H9 (cell line): ENCODE data around the gene NUDT9. TPM values are rescaled to one million over a fixed set of nuclear protein-coding genes. Genes with fewer than 3 reads are reported as not detected.
"Not testable (repeated sequence)": the region's sequence is repeated elsewhere in the genome, so short reads cannot be mapped to it uniquely, and the experiment has no call there.

Source experiments
- DNase-seq: peaks from one replicate; pipeline ENCODE4 v3.0.0-alpha.2; 2017
- H2AFZ ChIP-seq: one replicate; pipeline ENCODE4 v1.6.1; 2013; ENCODE audit warnings: mild to moderate bottlenecking, low read length, control low read depth, moderate library complexity
- H2AK5ac ChIP-seq: 2 replicates; pipeline ENCODE4 v1.6.1; 2013; ENCODE audit warnings: low read length, control low read depth, mixed read lengths; ENCODE audit not compliant: insufficient read length
- H2BK120ac ChIP-seq: one replicate; pipeline ENCODE4 v1.6.1; 2013; ENCODE audit warnings: low read depth, mild to moderate bottlenecking, low read length, control low read depth, inconsistent platforms; ENCODE audit not compliant: poor library complexity, severe bottlenecking
- H2BK12ac ChIP-seq: 2 replicates; pipeline ENCODE4 v1.6.1; 2013; ENCODE audit warnings: low read length, control low read depth, mixed read lengths, low read depth; ENCODE audit not compliant: insufficient read length
- H2BK15ac ChIP-seq: 2 replicates; pipeline ENCODE4 v1.6.1; 2013; ENCODE audit warnings: low read depth, low read length, control low read depth
- H2BK20ac ChIP-seq: one replicate; pipeline ENCODE4 v1.6.1; 2013; ENCODE audit warnings: low read depth, mild to moderate bottlenecking, low read length, control low read depth, inconsistent platforms; ENCODE audit not compliant: poor library complexity, severe bottlenecking
- H2BK5ac ChIP-seq: 2 replicates; pipeline ENCODE4 v1.6.1; 2013; ENCODE audit warnings: low read length, control low read depth, mixed read lengths; ENCODE audit not compliant: insufficient read length
- H3K14ac ChIP-seq: 2 replicates; pipeline ENCODE4 v1.6.1; 2013; ENCODE audit warnings: low read length, control low read depth; ENCODE audit not compliant: insufficient read depth
- H3K18ac ChIP-seq: 2 replicates; pipeline ENCODE4 v1.6.1; 2013; ENCODE audit warnings: low read depth, mild to moderate bottlenecking, mixed read lengths, low read length, control low read depth; ENCODE audit not compliant: insufficient read length
- H3K23ac ChIP-seq: 2 replicates; pipeline ENCODE4 v1.6.1; 2013; ENCODE audit warnings: low read length, control low read depth, mixed read lengths, low read depth; ENCODE audit not compliant: insufficient read length
- H3K23me2 ChIP-seq: 2 replicates; pipeline ENCODE4 v1.6.1; 2013; ENCODE audit warnings: low read depth, mild to moderate bottlenecking, mixed read lengths, low read length, control low read depth; ENCODE audit not compliant: insufficient read length, poor library complexity, severe bottlenecking
- H3K27ac ChIP-seq: 2 replicates; pipeline ENCODE4 v1.5.1; 2013; ENCODE audit warnings: low read length, control low read depth, mixed read lengths, low read depth; ENCODE audit not compliant: insufficient read length
- H3K27me3 ChIP-seq: 2 replicates; pipeline ENCODE4 v1.6.1; 2013; ENCODE audit warnings: low read length, control low read depth, inconsistent platforms; ENCODE audit not compliant: insufficient read depth
- H3K4ac ChIP-seq: 2 replicates; pipeline ENCODE4 v1.6.1; 2013; ENCODE audit warnings: low read depth, mild to moderate bottlenecking, control low read depth, inconsistent platforms, low read length, moderate library complexity
- H3K4me1 ChIP-seq: 2 replicates; pipeline ENCODE4 v1.6.1; 2013; ENCODE audit warnings: low read length, control low read depth, inconsistent platforms; ENCODE audit not compliant: insufficient read depth
- H3K4me2 ChIP-seq: 2 replicates; pipeline ENCODE4 v1.6.1; 2013; ENCODE audit warnings: low read length, control low read depth, mixed read lengths; ENCODE audit not compliant: insufficient read length, insufficient read depth
- H3K56ac ChIP-seq: 2 replicates; pipeline ENCODE4 v1.6.1; 2013; ENCODE audit warnings: low read depth, mild to moderate bottlenecking, mixed read lengths, low read length, control low read depth; ENCODE audit not compliant: insufficient read length
- H3K79me1 ChIP-seq: 2 replicates; pipeline ENCODE4 v1.6.1; 2013; ENCODE audit warnings: low read depth, mild to moderate bottlenecking, moderate library complexity, low read length, control low read depth, inconsistent platforms; ENCODE audit not compliant: insufficient read depth, poor library complexity, severe bottlenecking
- H3K79me2 ChIP-seq: 2 replicates; pipeline ENCODE4 v1.6.1; 2013; ENCODE audit warnings: low read length, control low read depth, inconsistent platforms; ENCODE audit not compliant: insufficient read depth
- H3K9ac ChIP-seq: 2 replicates; pipeline ENCODE4 v1.6.1; 2013; ENCODE audit warnings: low read length, control low read depth, mixed read lengths; ENCODE audit not compliant: insufficient read length; ENCODE audit errors: extremely low read depth
- H3K9me3 ChIP-seq: one replicate; pipeline ENCODE4 v1.6.1; 2013; ENCODE audit warnings: low read depth, low read length, inconsistent platforms; ENCODE audit not compliant: control insufficient read depth
- H3T11ph ChIP-seq: one replicate; pipeline ENCODE4 v1.6.1; 2013; ENCODE audit warnings: mild to moderate bottlenecking, low read length, control low read depth, inconsistent platforms
- H4K20me1 ChIP-seq: one replicate; pipeline ENCODE4 v1.6.1; 2013; ENCODE audit not compliant: control insufficient read depth, insufficient read length, insufficient read depth
- H4K5ac ChIP-seq: 2 replicates; pipeline ENCODE4 v1.6.1; 2013; ENCODE audit warnings: low read depth, mild to moderate bottlenecking, mixed read lengths, low read length, control low read depth; ENCODE audit not compliant: insufficient read length
- H4K8ac ChIP-seq: replicated peaks from 2 replicates; pipeline ENCODE4 v1.6.1; 2013; ENCODE audit warnings: low read length, control low read depth, mixed read lengths, low read depth; ENCODE audit not compliant: insufficient read length
- H4K91ac ChIP-seq: 2 replicates; pipeline ENCODE4 v1.6.1; 2013; ENCODE audit warnings: low read depth, mild to moderate bottlenecking, moderate library complexity, mixed read lengths, low read length, control low read depth; ENCODE audit not compliant: insufficient read length
- H3K27ac Mint-ChIP-seq, 3 experiments: 2 replicates in 2 of 3; 3 replicates in 1 of 3; pipeline ENCODE4 v1.8.0; 2020 to 2021; ENCODE audit warnings: mixed read lengths in 3 of 3, mild to moderate bottlenecking in 1 of 3, moderate library complexity in 1 of 3
- H3K27me3 Mint-ChIP-seq: 2 replicates; pipeline ENCODE4 v1.8.0; 2021; ENCODE audit warnings: low read depth, mild to moderate bottlenecking, moderate library complexity, mixed read lengths
- H3K36me3 Mint-ChIP-seq, 3 experiments: 2 replicates in 2 of 3; 3 replicates in 1 of 3; pipeline ENCODE4 v1.8.0; 2020 to 2021; ENCODE audit warnings: low read depth in 3 of 3, mixed read lengths in 3 of 3; ENCODE audit not compliant: insufficient read depth in 1 of 3
- H3K4me1 Mint-ChIP-seq, 2 experiments: 2 replicates each; pipeline ENCODE4 v1.8.0; 2020; ENCODE audit warnings: mixed read lengths in 2 of 2
- H3K4me3 Mint-ChIP-seq, 2 experiments: 2 replicates in 1 of 2; 3 replicates in 1 of 2; pipeline ENCODE4 v1.8.0; 2020 to 2021; ENCODE audit warnings: mild to moderate bottlenecking in 2 of 2, mixed read lengths in 2 of 2, moderate library complexity in 1 of 2
- H3K9me3 Mint-ChIP-seq, 2 experiments: 2 replicates in 1 of 2; 3 replicates in 1 of 2; pipeline ENCODE4 v1.8.0; 2020; ENCODE audit warnings: mild to moderate bottlenecking in 2 of 2, mixed read lengths in 2 of 2, moderate library complexity in 1 of 2
- total RNA-seq: library from RNA; stranded (reverse); gene quantifications from 2 replicates; pipeline ENCODE4 v1.2.1, GENCODE V29; 2021
- TF ChIP-seq, protein P1 (sequence below): fragments of 200-600 bp; sonication (generic); conservative IDR thresholded peaks from 3 replicates; pipeline ENCODE4 v1.8.0; 2021; ENCODE audit warnings: antibody characterized with exemption, mild to moderate bottlenecking

Gene NUDT9
- total RNA-seq, 1 experiment from 2014 or later: 28.5 TPM

DNA sequence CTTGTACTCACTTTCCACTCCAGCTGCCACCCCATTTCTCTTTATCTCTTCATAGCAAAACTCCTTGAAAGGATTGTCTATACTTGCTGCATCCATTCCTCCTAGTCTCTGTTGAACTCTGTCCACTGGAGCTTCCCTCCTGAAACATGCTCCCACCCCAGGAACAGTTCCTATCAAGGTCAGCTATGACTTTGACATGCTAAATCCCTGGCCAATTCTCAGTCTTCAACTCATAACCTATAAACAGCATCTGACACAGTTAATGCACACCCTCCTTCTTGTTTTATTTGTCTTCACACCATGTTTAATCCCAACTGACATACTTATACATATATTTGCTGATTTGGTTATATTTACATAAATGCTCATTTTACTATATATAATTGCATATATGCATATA is 59.0 kb downstream of the NUDT9 start:
- TF ChIP-seq, protein P1, sequence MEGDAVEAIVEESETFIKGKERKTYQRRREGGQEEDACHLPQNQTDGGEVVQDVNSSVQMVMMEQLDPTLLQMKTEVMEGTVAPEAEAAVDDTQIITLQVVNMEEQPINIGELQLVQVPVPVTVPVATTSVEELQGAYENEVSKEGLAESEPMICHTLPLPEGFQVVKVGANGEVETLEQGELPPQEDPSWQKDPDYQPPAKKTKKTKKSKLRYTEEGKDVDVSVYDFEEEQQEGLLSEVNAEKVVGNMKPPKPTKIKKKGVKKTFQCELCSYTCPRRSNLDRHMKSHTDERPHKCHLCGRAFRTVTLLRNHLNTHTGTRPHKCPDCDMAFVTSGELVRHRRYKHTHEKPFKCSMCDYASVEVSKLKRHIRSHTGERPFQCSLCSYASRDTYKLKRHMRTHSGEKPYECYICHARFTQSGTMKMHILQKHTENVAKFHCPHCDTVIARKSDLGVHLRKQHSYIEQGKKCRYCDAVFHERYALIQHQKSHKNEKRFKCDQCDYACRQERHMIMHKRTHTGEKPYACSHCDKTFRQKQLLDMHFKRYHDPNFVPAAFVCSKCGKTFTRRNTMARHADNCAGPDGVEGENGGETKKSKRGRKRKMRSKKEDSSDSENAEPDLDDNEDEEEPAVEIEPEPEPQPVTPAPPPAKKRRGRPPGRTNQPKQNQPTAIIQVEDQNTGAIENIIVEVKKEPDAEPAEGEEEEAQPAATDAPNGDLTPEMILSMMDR: no peak
- H2BK5ac ChIP-seq: no peak overlapping the region

DNA sequence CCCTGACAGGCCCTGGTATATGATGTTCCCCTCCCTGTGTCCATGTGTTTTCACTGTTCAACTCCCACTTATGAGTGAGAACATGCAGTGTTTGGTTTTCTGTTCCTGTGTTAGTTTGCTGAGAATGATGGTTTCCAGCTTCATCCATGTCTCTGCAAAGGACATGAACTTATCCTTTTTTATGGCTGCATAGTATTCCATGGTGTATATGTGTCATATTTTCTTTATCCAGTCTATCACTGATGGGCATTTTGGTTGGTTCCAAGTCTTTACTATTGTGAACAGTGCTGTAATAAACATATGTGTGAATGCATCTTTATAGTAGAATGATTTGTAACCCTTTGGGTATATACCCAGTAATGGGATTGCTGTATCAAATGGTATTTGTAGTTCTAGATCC is 60.9 kb downstream of the NUDT9 start:
- H3T11ph ChIP-seq, H3K79me2 ChIP-seq, H3K27ac ChIP-seq, H4K91ac ChIP-seq, H2AFZ ChIP-seq, H3K79me1 ChIP-seq, H2BK120ac ChIP-seq, H3K27me3 Mint-ChIP-seq, H3K27me3 ChIP-seq, H4K8ac ChIP-seq, H3K27ac Mint-ChIP-seq, H3K4me2 ChIP-seq, H2BK5ac ChIP-seq, H3K14ac ChIP-seq, H2AK5ac ChIP-seq, H3K18ac ChIP-seq, H2BK15ac ChIP-seq, H3K4me1 ChIP-seq, H3K9me3 ChIP-seq, H3K23ac ChIP-seq, H3K23me2 ChIP-seq, H3K4ac ChIP-seq, H3K56ac ChIP-seq, DNase-seq, H2BK20ac ChIP-seq, H2BK12ac ChIP-seq, H4K20me1 ChIP-seq, H3K9ac ChIP-seq, H3K4me3 Mint-ChIP-seq, H4K5ac ChIP-seq: not testable (repeated sequence)
- Mint-ChIP-seq H3K4me1 (peaks cover 15 to 16% of the 10 kb centered on the region in 2 experiments), H3K36me3 (peaks cover 10 to 18% (median 17%) of the 10 kb centered on the region in 3 experiments), H3K9me3 (peaks cover 24% of the 10 kb centered on the region in 2 experiments)

More for the DNA sequence above, 59.0 kb downstream of the NUDT9 start:
- no peak overlapping the region for H3K9ac ChIP-seq
- H2BK12ac ChIP-seq: no peak overlapping the region
- DNase-seq: no peak
- H4K5ac ChIP-seq: no peak overlapping the region
- no peak overlapping the region for H3K4ac ChIP-seq
- H3K79me2 ChIP-seq: no peaks in the 10 kb centered on the region
- no peak overlapping the region for H3K23ac ChIP-seq
- no peaks in the 10 kb centered on the region; the same call in 1 of the 2 replicates for H3K27me3 ChIP-seq
- H2BK15ac ChIP-seq: no peak overlapping the region
- no peak overlapping the region for H3K14ac ChIP-seq
- no peak overlapping the region for H2AK5ac ChIP-seq
- H2BK20ac ChIP-seq: no peak overlapping the region
- H4K91ac ChIP-seq: no peak overlapping the region
- no peak overlapping the region for H4K8ac ChIP-seq
- H3K27ac ChIP-seq: no peak overlapping the region
- Mint-ChIP-seq H3K27ac (no peak overlapping the region), H3K4me3 (no peak overlapping the region), H3K9me3 (peaks cover 13 to 14% of the 10 kb centered on the region in 2 experiments), H3K4me1 (peaks cover 32 to 33% of the 10 kb centered on the region in 2 experiments), H3K27me3 (no peaks in the 10 kb centered on the region; the same call in 1 of the 2 replicates), H3K36me3 (peaks cover 0 to 12% (median 9%) of the 10 kb centered on the region in 3 experiments; a peak in 6 of 7 replicates)
- H3K4me1 ChIP-seq: no peaks in the 10 kb centered on the region; the same call in 1 of the 2 replicates
- no peaks in the 10 kb centered on the region for H3K23me2 ChIP-seq
- H3T11ph ChIP-seq: no peak overlapping the region
- no peak overlapping the region for H2BK120ac ChIP-seq
- H4K20me1 ChIP-seq: no peaks in the 10 kb centered on the region
- no peak overlapping the region for H3K56ac ChIP-seq
- H3K18ac ChIP-seq: no peak overlapping the region
- H3K79me1 ChIP-seq: no peaks in the 10 kb centered on the region
- H3K4me2 ChIP-seq: no peak overlapping the region
- H3K9me3 ChIP-seq: no peaks in the 10 kb centered on the region
- no peak overlapping the region for H2AFZ ChIP-seq
